GM12878 (cell line): Measurements from ENCODE around the gene SLC6A9.

ENCODE experiments used
- CTCF ChIP-seq, 3 experiments: IDR thresholded peaks in 2 of 3; conservative IDR thresholded peaks in 1 of 3; 2 replicates each; pipeline ENCODE4 v1.5.1; 2011; ENCODE audit warnings: low read depth in 3 of 3, low read length in 3 of 3, mild to moderate bottlenecking in 3 of 3, control low read depth in 2 of 3, moderate library complexity in 2 of 3, inconsistent platforms in 1 of 3, mixed read lengths in 1 of 3; ENCODE audit not compliant: control insufficient read depth in 2 of 3, insufficient read depth in 1 of 3; ENCODE audit errors: extremely low read depth in 1 of 3
- ESRRA ChIP-seq: IDR thresholded peaks from 2 replicates; pipeline ENCODE4 v1.6.1; 2012; ENCODE audit warnings: mild to moderate bottlenecking, low read length, improper control_type of control experiment
- NRF1 ChIP-seq: conservative IDR thresholded peaks from 2 replicates; pipeline ENCODE4 v1.6.1; 2011; ENCODE audit warnings: mild to moderate bottlenecking, low read depth, low read length, improper control_type of control experiment

GRCh38 chr1:44067266-44068250 lies 36.3 kb upstream of the SLC6A9 start:
- TF ChIP-seq ESRRA (no peak), CTCF (IDR thresholded peaks at IDR 0.05 in 2 of 3, conservative IDR thresholded peaks at IDR 0.05 in 1 of 3; ENCODE audit: control insufficient read depth in 2 of 3, extremely low read depth in 1 of 3, insufficient read depth in 1 of 3, low read depth in 3 of 3, low read length in 3 of 3) (no peak), NRF1 (no peak)
